ENCODE measurements around the gene NUCB1. TPM values are rescaled to one million over a fixed set of nuclear protein-coding genes. Genes with fewer than 3 reads are reported as not detected.
"Not testable (repeated sequence)": the region's sequence is repeated elsewhere in the genome, so short reads cannot be mapped to it uniquely, and the experiment has no call there.

Gene NUCB1
- total RNA-seq, 2 experiments from 2014 or later, result 90.6 to 91.7 TPM

DNA sequence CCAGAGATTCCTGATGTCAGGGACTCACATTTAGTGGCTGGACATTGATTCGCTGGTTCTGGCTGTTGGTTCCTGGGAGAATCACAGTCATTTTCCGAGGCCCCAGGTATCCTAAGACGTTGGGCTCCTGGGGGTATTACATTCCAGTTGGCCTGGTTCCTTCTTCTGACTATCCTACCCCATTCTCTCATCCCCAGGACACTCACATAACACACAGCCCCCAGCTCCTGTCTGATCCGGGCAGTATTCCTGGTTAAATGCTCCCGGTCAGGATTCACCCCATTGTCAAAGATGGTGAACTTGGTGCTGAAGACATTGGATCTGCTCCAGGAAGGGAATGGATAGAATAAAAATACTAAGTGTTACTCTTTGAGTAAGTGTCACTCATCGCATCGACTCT, 16.4 kb upstream of the NUCB1 start:
- no peak overlapping the region for H3K27ac Mint-ChIP-seq
- no peaks in the 10 kb centered on the region for H3K9me3 Mint-ChIP-seq
- H3K27me3 Mint-ChIP-seq, result no peaks in the 10 kb centered on the region
- no peak overlapping the region for H3K4me3 Mint-ChIP-seq
- peaks cover under 1% of the 10 kb centered on the region for H3K4me1 Mint-ChIP-seq
- H3K36me3 Mint-ChIP-seq, result peaks cover under 1% of the 10 kb centered on the region
- DNase-seq, result no peak

DNA sequence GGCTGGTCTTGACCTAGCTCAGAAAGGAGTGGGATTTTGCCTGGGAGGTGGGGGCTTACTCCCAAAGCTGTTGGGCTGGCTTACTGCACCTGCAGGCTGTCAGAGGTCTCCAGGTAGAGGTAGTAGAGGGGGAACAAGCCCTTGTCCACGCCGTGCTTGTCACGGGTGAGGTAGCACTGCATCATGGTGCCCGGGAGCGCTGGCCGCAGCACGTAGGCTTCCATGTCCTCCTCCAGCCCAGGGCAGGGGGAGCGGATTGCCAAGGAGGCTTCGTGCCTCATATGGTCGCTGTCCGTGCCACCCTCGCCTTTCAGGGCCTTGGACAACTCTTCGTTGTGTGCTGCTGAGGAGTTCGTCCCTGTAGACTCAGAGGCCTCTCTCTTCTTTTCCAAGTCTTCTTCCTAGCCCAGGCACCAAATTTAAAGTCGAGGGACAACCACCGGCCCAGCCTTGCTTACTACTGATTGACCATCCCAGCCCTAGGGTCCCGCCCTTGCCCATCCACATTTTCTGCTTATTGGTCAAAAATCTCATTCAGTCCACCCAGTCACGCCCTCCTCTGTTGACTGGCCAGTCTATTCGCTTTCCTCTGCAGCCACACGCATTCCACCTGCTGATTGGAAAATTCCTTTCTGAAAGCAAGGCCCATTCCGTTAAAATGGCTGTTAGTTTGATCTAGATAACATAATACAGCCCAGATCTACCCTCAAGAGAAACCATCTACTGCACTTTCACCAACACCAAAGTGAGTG, 12.1 kb upstream of the NUCB1 start:
- Mint-ChIP-seq H3K4me1 (no peaks in the 10 kb centered on the region), H3K36me3 (no peaks in the 10 kb centered on the region), H3K27me3 (peaks cover 8% of the 10 kb centered on the region), H3K9me3 (no peaks in the 10 kb centered on the region), H3K27ac (no peak overlapping the region), H3K4me3 (no peak overlapping the region)
- no peak for DNase-seq

DNA sequence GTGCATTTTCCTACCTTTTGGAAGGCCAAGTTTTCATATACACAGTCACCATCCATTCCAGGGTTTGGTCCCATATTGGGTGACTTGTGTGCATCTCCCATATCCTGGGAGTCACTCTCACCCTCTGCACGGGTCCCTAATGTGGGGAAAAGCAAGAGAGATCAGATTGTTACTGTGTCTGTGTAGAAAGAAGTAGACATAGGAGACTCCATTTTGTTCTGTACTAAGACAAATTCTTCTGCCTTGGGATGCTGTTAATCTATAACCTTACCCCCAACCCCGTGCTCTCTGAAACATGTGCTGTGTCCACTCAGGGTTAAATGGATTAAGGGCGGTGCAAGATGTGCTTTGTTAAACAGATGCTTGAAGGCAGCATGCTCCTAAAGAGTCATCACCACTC, 10.6 kb upstream of the NUCB1 start:
- H3K4me1 Mint-ChIP-seq, H3K36me3 Mint-ChIP-seq, H3K27ac Mint-ChIP-seq, H3K4me3 Mint-ChIP-seq, DNase-seq, H3K9me3 Mint-ChIP-seq: not testable (repeated sequence)
- peaks cover 18% of the 10 kb centered on the region for H3K27me3 Mint-ChIP-seq

DNA sequence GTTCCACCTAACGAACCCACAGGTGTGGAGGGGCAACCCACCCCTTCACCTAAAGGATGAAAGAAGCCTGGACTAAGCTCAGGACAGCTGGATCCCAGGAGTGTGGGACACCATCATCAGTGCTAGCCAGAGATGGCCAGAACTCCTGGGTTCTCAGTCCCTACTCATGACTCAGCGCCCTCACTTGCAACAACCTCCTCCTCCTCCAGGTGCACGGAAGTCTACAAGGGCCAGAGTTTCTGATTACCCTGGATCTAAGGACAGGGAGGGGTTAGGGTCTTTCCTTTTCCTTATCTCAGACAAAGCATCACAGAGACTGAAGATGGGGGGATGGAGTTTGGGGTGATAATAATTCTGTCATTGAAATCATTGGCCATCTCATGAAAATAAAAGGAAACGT, 9.6 kb upstream of the NUCB1 start:
- Mint-ChIP-seq H3K27ac (no peak overlapping the region), H3K9me3 (no peaks in the 10 kb centered on the region), H3K4me1 (peaks cover 7% of the 10 kb centered on the region), H3K4me3 (no peak overlapping the region), H3K27me3 (peaks cover 28% of the 10 kb centered on the region), H3K36me3 (no peaks in the 10 kb centered on the region)
- no peak for DNase-seq

DNA sequence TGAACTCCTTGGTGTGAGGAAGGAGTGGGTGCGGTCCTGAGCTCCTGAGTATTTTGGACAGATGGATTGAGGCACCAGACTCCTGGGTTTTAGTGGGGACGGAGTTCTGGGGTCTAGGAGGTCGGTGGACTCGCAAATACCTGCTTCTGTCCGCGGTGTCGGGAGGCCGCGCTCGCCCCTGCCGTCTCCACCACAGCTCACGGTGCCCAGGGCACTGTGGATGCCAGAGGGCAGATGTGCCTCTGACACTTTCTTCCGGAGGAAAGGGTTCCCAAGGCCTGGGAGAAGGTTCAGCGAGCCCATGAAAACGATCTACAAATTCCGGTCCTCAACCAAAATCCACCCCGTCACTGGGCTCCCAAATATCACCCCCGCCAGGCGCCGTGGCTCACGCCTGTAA, 4.9 kb upstream of the NUCB1 start:
- no peak for DNase-seq
- peaks cover 2% of the 10 kb centered on the region for H3K36me3 Mint-ChIP-seq
- no peak overlapping the region for H3K27ac Mint-ChIP-seq
- H3K4me1 Mint-ChIP-seq, result peaks cover 23% of the 10 kb centered on the region
- H3K9me3 Mint-ChIP-seq, result no peaks in the 10 kb centered on the region
- H3K4me3 Mint-ChIP-seq, result peak overlapping the region; percentile 57
- peaks cover 36% of the 10 kb centered on the region for H3K27me3 Mint-ChIP-seq

DNA sequence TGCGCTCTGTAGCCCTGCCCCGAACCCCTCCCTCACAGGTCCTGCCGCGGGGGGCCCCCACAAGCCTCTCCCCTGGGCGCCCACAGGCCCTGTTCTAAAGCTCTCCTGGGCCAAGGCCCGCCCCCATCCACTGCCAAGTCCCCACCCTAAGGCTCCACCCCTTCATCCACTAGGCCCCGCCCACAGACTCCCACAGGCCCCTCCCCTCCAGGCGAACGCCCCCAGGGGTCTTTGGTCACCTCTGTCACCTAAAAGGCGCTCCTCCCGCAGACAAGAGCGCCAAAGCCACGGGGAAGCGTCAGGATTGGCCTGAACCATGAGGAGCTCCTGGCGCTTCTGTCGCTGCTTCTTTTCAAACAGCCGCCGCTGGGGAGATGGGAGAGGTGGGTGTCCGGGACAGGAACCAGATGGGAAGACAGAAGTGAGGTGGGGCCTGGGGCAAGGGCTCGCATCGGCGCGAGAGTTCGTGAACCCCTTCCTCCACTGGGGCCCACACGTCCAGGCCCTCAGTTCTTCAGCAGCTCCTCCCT, 3.9 kb upstream of the NUCB1 start:
- Mint-ChIP-seq H3K36me3 (peaks cover 10% of the 10 kb centered on the region), H3K4me1 (peaks cover 28% of the 10 kb centered on the region), H3K27me3 (peaks cover 32% of the 10 kb centered on the region), H3K27ac (no peak overlapping the region), H3K4me3 (peak overlapping the region; percentile 57), H3K9me3 (no peaks in the 10 kb centered on the region)
- DNase-seq, result peak; percentile 64

DNA sequence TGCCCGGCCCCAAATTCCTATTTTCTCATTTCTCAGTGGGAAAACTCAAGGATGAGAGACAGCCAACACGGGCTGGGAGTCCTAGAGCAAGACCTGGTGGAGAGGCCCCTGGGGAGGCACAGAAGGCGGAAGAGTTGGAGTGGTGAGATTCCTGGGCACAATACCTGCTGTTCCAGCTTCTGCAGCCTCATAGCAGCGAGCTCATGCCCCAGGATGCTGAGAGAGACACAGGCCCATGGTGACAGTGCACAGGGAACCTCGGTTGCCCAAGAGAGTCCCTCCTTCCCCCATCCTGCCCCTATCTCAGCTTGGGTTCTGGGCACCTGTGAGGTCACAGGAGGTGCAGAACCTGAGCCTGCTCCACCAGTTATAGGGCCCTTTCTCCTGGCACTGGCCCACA, 2.9 kb upstream of the NUCB1 start:
- Mint-ChIP-seq H3K36me3 (peaks cover 14% of the 10 kb centered on the region), H3K9me3 (no peaks in the 10 kb centered on the region), H3K27ac (no peak overlapping the region), H3K27me3 (peaks cover 32% of the 10 kb centered on the region), H3K4me1 (peaks cover 34% of the 10 kb centered on the region), H3K4me3 (no peak overlapping the region)
- DNase-seq, result no peak

DNA sequence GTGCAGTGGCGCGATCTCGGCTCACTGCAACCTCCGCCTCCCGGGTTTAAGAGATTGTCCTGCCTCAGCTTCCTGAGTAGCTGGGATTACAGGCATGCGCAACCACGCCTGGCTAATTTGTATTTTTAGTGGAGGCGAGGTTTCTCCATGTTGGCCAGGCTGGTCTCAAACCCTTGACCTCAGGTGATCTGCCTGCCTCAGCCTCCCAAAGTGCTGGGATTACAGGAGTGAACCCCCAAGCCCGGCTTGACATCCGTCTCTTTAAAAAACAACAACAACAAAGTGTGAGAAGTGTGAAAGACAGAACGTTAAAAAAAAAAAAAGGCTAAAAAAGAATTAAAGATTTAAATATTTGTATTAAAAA, 744 bp upstream of the NUCB1 start:
- H3K9me3 Mint-ChIP-seq, DNase-seq: not testable (repeated sequence)
- Mint-ChIP-seq H3K36me3 (peaks cover 26% of the 10 kb centered on the region), H3K27ac (peak overlapping the region; percentile 98), H3K27me3 (peaks cover 19% of the 10 kb centered on the region), H3K4me3 (peak overlapping the region; percentile 97), H3K4me1 (peaks cover 38% of the 10 kb centered on the region)

DNA sequence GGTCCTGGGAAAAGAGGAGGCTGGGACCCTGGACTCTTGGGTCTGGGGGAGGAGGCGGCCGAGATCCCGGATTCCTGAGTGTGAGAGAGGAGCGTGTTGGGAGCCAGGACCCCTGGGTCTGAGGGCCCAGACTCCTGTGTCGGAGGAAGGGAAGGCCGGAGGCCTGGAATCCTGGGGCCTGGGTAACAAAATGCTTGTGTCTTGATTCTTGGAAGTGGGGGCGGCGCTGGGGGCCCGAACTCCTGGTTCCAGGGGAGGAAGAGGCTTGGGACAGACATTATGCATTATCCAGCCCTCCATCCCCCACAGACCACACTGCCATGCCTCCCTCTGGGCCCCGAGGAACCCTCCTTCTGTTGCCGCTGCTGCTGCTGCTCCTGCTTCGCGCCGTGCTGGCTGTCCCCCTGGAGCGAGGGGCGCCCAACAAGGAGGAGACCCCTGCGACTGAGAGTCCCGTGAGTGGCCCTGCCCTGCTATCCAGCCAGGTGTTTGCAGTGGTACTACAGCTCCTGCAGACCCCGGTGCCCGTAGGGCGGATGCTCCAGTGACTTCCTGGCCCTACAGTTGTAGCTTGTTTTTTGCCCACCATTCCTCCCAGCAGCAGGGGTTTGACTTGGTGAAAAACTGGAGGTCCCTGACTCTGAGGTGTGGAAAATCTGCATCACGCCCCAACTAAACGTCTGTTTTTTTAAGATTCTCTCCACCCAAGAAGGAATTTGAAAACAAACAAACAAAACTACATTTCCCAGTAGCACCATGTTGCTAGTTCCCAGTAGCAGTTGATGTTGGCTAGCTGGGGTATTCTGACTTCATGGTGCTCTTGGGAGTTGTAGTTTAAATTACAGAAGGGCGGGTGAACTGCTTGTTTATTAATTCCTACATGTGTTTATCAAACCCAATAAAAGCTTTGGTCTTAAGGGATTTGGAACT, 630 bp downstream of the NUCB1 start:
- peak overlapping the region; percentile 98 for H3K27ac Mint-ChIP-seq
- peak; percentile 21 for DNase-seq
- H3K36me3 Mint-ChIP-seq, result peaks cover 37% of the 10 kb centered on the region
- H3K4me3 Mint-ChIP-seq, result peak overlapping the region; percentile 97
- H3K9me3 Mint-ChIP-seq, result no peaks in the 10 kb centered on the region
- H3K4me1 Mint-ChIP-seq, result peaks cover 29% of the 10 kb centered on the region
- H3K27me3 Mint-ChIP-seq, result peaks cover 6% of the 10 kb centered on the region

DNA sequence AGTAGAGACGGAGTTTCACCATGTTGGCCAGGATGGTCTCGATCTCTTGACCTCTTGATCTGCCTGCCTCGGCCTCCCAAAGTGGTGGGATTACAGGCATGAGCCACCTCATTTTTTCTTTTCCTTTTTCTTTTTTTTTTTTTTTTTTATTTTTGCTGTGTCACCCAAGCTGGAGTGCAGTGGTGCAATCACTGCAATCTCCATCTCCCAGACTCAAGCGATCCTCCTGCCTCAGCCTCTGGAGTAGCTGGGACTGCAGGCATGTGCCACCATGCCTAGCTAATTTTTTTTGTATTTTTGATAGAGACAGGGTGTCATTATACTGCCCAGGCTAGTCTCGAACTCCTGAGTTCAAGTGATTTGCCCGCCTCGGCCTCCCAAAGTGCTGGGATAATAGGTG, 2.2 kb downstream of the NUCB1 start:
- DNase-seq, H3K4me3 Mint-ChIP-seq, H3K27me3 Mint-ChIP-seq, H3K9me3 Mint-ChIP-seq: not testable (repeated sequence)
- H3K36me3 Mint-ChIP-seq, result peaks cover 44% of the 10 kb centered on the region
- H3K27ac Mint-ChIP-seq, result peak overlapping the region; percentile 39
- peaks cover 22% of the 10 kb centered on the region for H3K4me1 Mint-ChIP-seq

DNA sequence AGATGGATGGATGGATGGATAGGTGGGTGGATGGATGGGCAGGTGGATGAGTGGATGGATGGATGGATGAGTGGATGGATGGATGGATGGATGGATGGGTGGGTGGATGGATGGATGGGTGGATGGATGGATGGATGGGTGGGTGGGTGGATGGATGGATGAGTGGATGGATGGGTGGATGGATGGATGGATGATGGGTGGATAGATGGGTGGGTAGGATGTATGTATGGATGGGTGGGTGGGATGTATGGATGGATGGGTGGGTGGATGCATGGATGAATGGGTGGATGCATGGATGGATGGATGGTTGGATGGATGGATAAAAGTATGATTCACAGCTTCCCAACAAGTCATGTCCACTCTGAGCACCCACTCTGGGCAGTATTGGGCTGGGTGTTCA, 3.7 kb downstream of the NUCB1 start:
- peaks cover 48% of the 10 kb centered on the region for H3K36me3 Mint-ChIP-seq
- peaks cover 22% of the 10 kb centered on the region for H3K4me1 Mint-ChIP-seq
- H3K4me3 Mint-ChIP-seq, H3K9me3 Mint-ChIP-seq, H3K27ac Mint-ChIP-seq, H3K27me3 Mint-ChIP-seq, DNase-seq: not testable (repeated sequence)

DNA sequence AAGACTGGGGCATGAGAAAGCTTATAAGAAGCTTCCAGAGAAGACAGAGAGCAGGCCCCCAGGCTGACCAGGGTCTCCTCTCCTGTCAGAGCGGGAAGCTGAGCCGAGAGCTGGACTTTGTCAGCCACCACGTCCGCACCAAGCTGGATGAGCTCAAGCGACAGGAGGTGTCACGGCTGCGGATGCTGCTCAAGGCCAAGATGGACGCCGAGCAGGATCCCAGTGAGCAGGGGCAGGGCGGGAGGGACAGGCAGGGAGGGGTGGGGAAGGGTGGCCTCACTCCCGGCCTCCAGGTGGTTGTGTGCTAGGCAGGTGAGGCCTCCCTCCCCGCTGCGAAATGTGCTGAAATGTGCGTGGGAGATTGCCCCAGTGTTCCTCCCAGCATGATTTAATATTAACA, 5.6 kb downstream of the NUCB1 start:
- Mint-ChIP-seq H3K27me3 (no peaks in the 10 kb centered on the region), H3K4me3 (no peak overlapping the region), H3K27ac (no peak overlapping the region), H3K36me3 (peaks cover 51% of the 10 kb centered on the region), H3K9me3 (no peaks in the 10 kb centered on the region), H3K4me1 (peaks cover 15% of the 10 kb centered on the region)
- no peak for DNase-seq

DNA sequence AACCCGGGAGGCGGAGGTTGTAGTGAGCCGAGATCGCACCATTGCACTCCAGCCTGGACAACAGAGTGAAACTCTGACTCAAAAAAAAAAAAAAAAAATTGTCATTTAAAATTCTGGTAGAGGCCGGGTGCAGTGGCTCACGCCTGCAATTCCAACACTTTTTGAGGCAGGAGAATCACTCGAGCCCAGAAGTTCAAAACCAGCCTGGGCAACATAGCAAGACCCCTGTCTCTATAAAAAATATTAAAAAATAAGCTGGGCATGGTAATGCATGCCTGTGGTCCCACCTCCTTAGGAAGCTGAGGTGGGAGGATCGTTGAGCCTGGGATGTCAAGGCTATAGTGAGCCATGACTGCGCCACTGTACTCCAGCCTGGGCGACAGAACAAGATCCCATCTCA, 6.2 kb downstream of the NUCB1 start:
- Mint-ChIP-seq H3K27me3 (no peaks in the 10 kb centered on the region), H3K36me3 (peaks cover 49% of the 10 kb centered on the region), H3K27ac (no peak overlapping the region), H3K4me1 (peaks cover 10% of the 10 kb centered on the region), H3K9me3 (no peaks in the 10 kb centered on the region), H3K4me3 (no peak overlapping the region)
- no peak for DNase-seq

DNA sequence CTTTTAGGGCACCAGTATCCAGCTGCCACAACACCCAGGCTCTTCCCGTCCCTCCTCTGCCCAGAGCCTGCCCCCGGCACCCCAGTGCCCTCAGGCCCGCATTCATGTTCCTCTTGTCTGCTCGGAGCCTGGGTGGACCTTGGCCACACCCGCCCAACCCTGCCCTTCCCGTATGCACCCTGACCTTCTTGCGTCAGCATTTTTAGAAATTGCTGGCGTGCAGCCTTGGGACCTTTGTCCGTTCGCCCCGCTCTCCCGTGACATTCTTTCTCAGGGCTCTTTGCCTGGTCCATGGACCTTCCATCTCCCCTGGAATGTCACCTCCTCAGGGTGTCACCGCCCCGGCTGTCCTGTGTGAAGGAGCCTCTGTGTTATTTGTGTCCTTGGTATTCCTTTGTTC, 7.6 kb downstream of the NUCB1 start:
- no peaks in the 10 kb centered on the region for H3K9me3 Mint-ChIP-seq
- no peak overlapping the region for H3K4me3 Mint-ChIP-seq
- peaks cover under 1% of the 10 kb centered on the region for H3K4me1 Mint-ChIP-seq
- peaks cover 49% of the 10 kb centered on the region for H3K36me3 Mint-ChIP-seq
- H3K27ac Mint-ChIP-seq, result no peak overlapping the region
- no peak for DNase-seq
- no peaks in the 10 kb centered on the region for H3K27me3 Mint-ChIP-seq

DNA sequence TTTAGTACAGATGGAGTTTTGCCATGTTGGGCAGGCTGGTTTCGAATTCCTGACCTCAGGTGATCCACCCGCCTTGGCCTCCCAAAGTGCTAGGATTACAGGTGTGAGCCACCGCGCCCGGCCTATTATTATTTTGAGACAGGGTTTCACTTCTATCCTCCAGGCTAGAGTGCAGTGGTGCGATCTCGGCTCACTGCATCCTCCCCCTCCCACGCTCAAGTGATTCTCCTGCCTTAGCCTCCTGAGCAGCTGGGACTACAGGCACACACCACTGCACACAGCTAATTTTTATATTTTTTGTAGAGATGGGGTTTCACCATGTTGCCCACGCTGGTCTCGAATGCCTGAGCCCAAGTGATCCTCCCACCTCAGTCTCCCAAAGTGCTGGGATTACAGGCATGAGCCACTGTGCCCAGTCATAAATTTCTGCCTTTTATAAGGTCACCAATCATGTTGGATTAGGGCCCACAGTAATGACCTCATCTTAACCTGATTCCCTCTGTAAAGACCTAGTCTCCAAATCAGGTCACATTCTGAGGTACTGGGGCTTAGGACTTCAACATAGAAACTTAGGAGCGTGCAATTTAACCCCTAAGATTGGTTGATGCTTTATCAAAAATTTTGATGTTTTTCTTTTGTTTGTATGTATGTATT, 9.4 kb downstream of the NUCB1 start:
- DNase-seq, H3K9me3 Mint-ChIP-seq, H3K27ac Mint-ChIP-seq, H3K4me1 Mint-ChIP-seq, H3K27me3 Mint-ChIP-seq, H3K4me3 Mint-ChIP-seq: not testable (repeated sequence)
- peaks cover 53% of the 10 kb centered on the region for H3K36me3 Mint-ChIP-seq
